ENCODE results near the gene CERS6. TPM values are rescaled to one million over a fixed set of nuclear protein-coding genes. Genes with fewer than 3 reads are reported as not detected.

The CERS6 gene
- total and polyA plus RNA-seq, 2 experiments from 2014 or later: 40.9 to 99.1 TPM

- H2AFZ ChIP-seq: no peak overlapping the region
Measured at GRCh38 chr2:168545439-168546082, 89.5 kb downstream of the CERS6 start.

GRCh38 chr2:168550670-168551069 is 94.6 kb downstream of the CERS6 start:
- Histone ChIP-seq H4K20me1 (ENCODE audit: insufficient read depth, poor library complexity, severe bottlenecking) (peaks cover 3% of the 10 kb centered on the region), H3K9me2 (replicated peaks; ENCODE audit: insufficient read depth) (no peaks in the 10 kb centered on the region), H3K27me3 (no peaks in the 10 kb centered on the region), H3K79me2 (peaks cover 82% of the 10 kb centered on the region), H3K4me2 (no peak overlapping the region), H3K4me1 (ENCODE audit: insufficient read depth) (peaks cover 3% of the 10 kb centered on the region), H3K36me3 (replicated peaks; ENCODE audit: insufficient read depth, low read depth) (no peaks in the 10 kb centered on the region), H3K9me3 (ENCODE audit: low read depth) (no peaks in the 10 kb centered on the region), H3K27ac (no peak overlapping the region), H3K4me3 (no peak overlapping the region), H2AFZ (no peak overlapping the region)
- DNase-seq (ENCODE audit: low spot score): no peak
- 93% methylated on average over 5 of the region's 5 CpGs for WGBS (ENCODE audit: low lambda C conversion rate, missing lambda C conversion rate)
- no peak for TF ChIP-seq CTCF (IDR thresholded peaks at IDR 0.05; ENCODE audit: poor library complexity)
- TF ChIP-seq EZH2phosphoT487 (IDR thresholded peaks at IDR 0.05; ENCODE audit: low read depth, severe bottlenecking, unreplicated experiment): no peak
- TF ChIP-seq EZH2 (IDR thresholded peaks at IDR 0.05; ENCODE audit: borderline replicate concordance): no peak

More at GRCh38 chr2:168545439-168546082, 89.5 kb downstream of the CERS6 start:
- no peaks in the 10 kb centered on the region for H3K9me2 ChIP-seq (replicated peaks; ENCODE audit: insufficient read depth)
- peak overlapping the region; percentile 12 for H3K4me2 ChIP-seq
- no peaks in the 10 kb centered on the region for H3K36me3 ChIP-seq (replicated peaks; ENCODE audit: insufficient read depth, low read depth)
- H3K27ac ChIP-seq: peak overlapping the region; percentile 73
- no peak for TF ChIP-seq EZH2phosphoT487 (IDR thresholded peaks at IDR 0.05; ENCODE audit: low read depth, severe bottlenecking, unreplicated experiment)
- no peak for TF ChIP-seq CTCF (IDR thresholded peaks at IDR 0.05; ENCODE audit: poor library complexity)
- TF ChIP-seq EZH2 (IDR thresholded peaks at IDR 0.05; ENCODE audit: borderline replicate concordance): no peak
- 60% methylated on average over 5 of the region's 5 CpGs for WGBS (ENCODE audit: low lambda C conversion rate, missing lambda C conversion rate)
- H3K79me2 ChIP-seq: peaks cover 98% of the 10 kb centered on the region
- H3K4me3 ChIP-seq: no peak overlapping the region
- peaks cover 12% of the 10 kb centered on the region for H4K20me1 ChIP-seq (ENCODE audit: insufficient read depth, poor library complexity, severe bottlenecking)
- H3K27me3 ChIP-seq: no peaks in the 10 kb centered on the region
- DNase-seq (ENCODE audit: low spot score): peak; percentile 51
- H3K4me1 ChIP-seq (ENCODE audit: insufficient read depth): peaks cover 8% of the 10 kb centered on the region
- H3K9me3 ChIP-seq (ENCODE audit: low read depth): no peaks in the 10 kb centered on the region

GRCh38 chr2:168552450-168552856 is 96.4 kb downstream of the CERS6 start:
- no peaks in the 10 kb centered on the region for H3K27me3 ChIP-seq
- no peaks in the 10 kb centered on the region for H3K9me2 ChIP-seq (replicated peaks; ENCODE audit: insufficient read depth)
- no peaks in the 10 kb centered on the region for H3K36me3 ChIP-seq (replicated peaks; ENCODE audit: insufficient read depth, low read depth)
- WGBS (ENCODE audit: low lambda C conversion rate, missing lambda C conversion rate): 57% methylated on average over 2 of the region's 2 CpGs
- no peaks in the 10 kb centered on the region for H3K9me3 ChIP-seq (ENCODE audit: low read depth)
- no peak overlapping the region for H3K4me3 ChIP-seq
- no peak for DNase-seq (ENCODE audit: low spot score)
- TF ChIP-seq EZH2phosphoT487 (IDR thresholded peaks at IDR 0.05; ENCODE audit: low read depth, severe bottlenecking, unreplicated experiment): no peak
- TF ChIP-seq CTCF (IDR thresholded peaks at IDR 0.05; ENCODE audit: poor library complexity): no peak
- no peak for TF ChIP-seq EZH2 (IDR thresholded peaks at IDR 0.05; ENCODE audit: borderline replicate concordance)
- no peak overlapping the region for H3K4me2 ChIP-seq
- no peaks in the 10 kb centered on the region for H4K20me1 ChIP-seq (ENCODE audit: insufficient read depth, poor library complexity, severe bottlenecking)
- no peaks in the 10 kb centered on the region for H3K4me1 ChIP-seq (ENCODE audit: insufficient read depth)
- no peak overlapping the region for H2AFZ ChIP-seq
- H3K79me2 ChIP-seq: peaks cover 76% of the 10 kb centered on the region
- no peak overlapping the region for H3K27ac ChIP-seq
